HepG2 (cell line): ENCODE measurements around the gene CEP131. TPM values are rescaled to one million over a fixed set of nuclear protein-coding genes. Genes with fewer than 3 reads are reported as not detected.

ENCODE experiments used
- CEBPB ChIP-seq: IDR thresholded peaks from 2 replicates; pipeline ENCODE4 v1.6.1; 2011; ENCODE audit warnings: low read depth, low read length, improper control_type of control experiment, borderline replicate concordance
- IRF2 ChIP-seq: IDR thresholded peaks from 2 replicates; pipeline ENCODE4 v1.6.1; 2018; ENCODE audit warnings: missing genetic modification reagents, missing compliant biosample characterization
- IRX3 ChIP-seq: sonication (generic); formaldehyde crosslinking; IDR thresholded peaks from 2 replicates; pipeline ENCODE4 v1.8.1; 2023; ENCODE audit warnings: mild to moderate bottlenecking, low read depth, missing genetic modification reagents, borderline replicate concordance
- KLF12 ChIP-seq: sonication (generic); formaldehyde crosslinking; IDR thresholded peaks from 2 replicates; pipeline ENCODE4 v1.4.0; 2020; ENCODE audit warnings: missing genetic modification reagents, borderline replicate concordance
- KMT2A ChIP-seq: sonication (generic); formaldehyde crosslinking; IDR thresholded peaks from 2 replicates; pipeline ENCODE4 v1.4.0; 2020; ENCODE audit warnings: missing genetic modification reagents
- MAF1 ChIP-seq: sonication (generic); formaldehyde crosslinking; IDR thresholded peaks from 2 replicates; pipeline ENCODE4 v1.5.0; 2020; ENCODE audit warnings: missing genetic modification reagents, borderline replicate concordance
- MAFG ChIP-seq: sonication (generic); formaldehyde crosslinking; IDR thresholded peaks from 2 replicates; pipeline ENCODE4 v1.5.1; 2020; ENCODE audit warnings: mild to moderate bottlenecking, missing genetic modification reagents
- RBAK ChIP-seq: sonication (generic); formaldehyde crosslinking; IDR thresholded peaks from 2 replicates; pipeline ENCODE4 v1.5.1; 2020; ENCODE audit warnings: mild to moderate bottlenecking, missing genetic modification reagents
- SAP130 ChIP-seq: IDR thresholded peaks from 2 replicates; pipeline ENCODE4 v1.6.1; 2016; ENCODE audit warnings: low read depth
- SIN3B ChIP-seq: fragments of 150-350 bp; IDR thresholded peaks from 2 replicates; pipeline ENCODE4 v1.6.1; 2014; ENCODE audit warnings: low read length
- TEAD2 ChIP-seq: sonication (generic); formaldehyde crosslinking; IDR thresholded peaks from 2 replicates; pipeline ENCODE4 v1.9.0; 2021; ENCODE audit warnings: missing genetic modification reagents
- TP53 ChIP-seq: sonication (generic); formaldehyde crosslinking; conservative IDR thresholded peaks from 2 replicates; pipeline ENCODE4 v1.4.0; 2020; ENCODE audit warnings: missing genetic modification reagents
- U2AF1 ChIP-seq: fragments of 200-400 bp; formaldehyde crosslinking; optimal IDR thresholded peaks from 2 replicates; pipeline ENCODE3; 2017; ENCODE audit warnings: mild to moderate bottlenecking, low read depth, low read length
- ZNF101 ChIP-seq: sonication (generic); formaldehyde crosslinking; IDR thresholded peaks from 2 replicates; pipeline ENCODE4 v1.4.0; 2020; ENCODE audit warnings: mild to moderate bottlenecking, low read depth, missing genetic modification reagents, borderline replicate concordance
- ZNF251 ChIP-seq: sonication (generic); formaldehyde crosslinking; IDR thresholded peaks from 2 replicates; pipeline ENCODE4 v1.9.0; 2021; ENCODE audit warnings: mild to moderate bottlenecking, missing genetic modification reagents
- ZNF317 ChIP-seq: sonication (generic); formaldehyde crosslinking; IDR thresholded peaks from 2 replicates; pipeline ENCODE4 v1.5.0; 2020; ENCODE audit warnings: mild to moderate bottlenecking, missing genetic modification reagents
- polyA plus RNA-seq, 8 experiments: library from polyadenylated mRNA; depleted of rRNA in 3 of 8; stranded (reverse) in 7 of 8; unstranded in 1 of 8; fragments of >200 nt; fragmentation: Illumina TruSeq in 4 of 8; extraction: Trizol in 4 of 8; gene quantifications; 2 replicates each; pipeline versions ENCODE4 v1.2.1 to v1.2.3, GENCODE V29; 2011 to 2016; ENCODE audit warnings: low read depth in 4 of 8, missing spikeins in 1 of 8, mixed read lengths in 1 of 8; ENCODE audit not compliant: insufficient read depth in 1 of 8
- total RNA-seq, 5 experiments: library from RNA; depleted of rRNA; stranded (reverse); fragments of >200 nt; fragmentation: Illumina TruSeq; extraction: Trizol; gene quantifications; 2 replicates each; pipeline ENCODE4 v1.2.3, GENCODE V29; 2016; ENCODE audit warnings: low read depth in 1 of 5
- TF ChIP-seq, protein P1 (sequence below): sonication (generic); formaldehyde crosslinking; IDR thresholded peaks from 2 replicates; pipeline ENCODE4 v1.5.1; 2020; ENCODE audit warnings: mild to moderate bottlenecking, missing genetic modification reagents
- TF ChIP-seq, protein P2 (sequence below): sonication (generic); formaldehyde crosslinking; IDR thresholded peaks from 2 replicates; pipeline ENCODE4 v1.4.0; 2020; ENCODE audit warnings: missing genetic modification reagents, mild to moderate bottlenecking, borderline replicate concordance
- TF ChIP-seq, protein P3 (sequence below): IDR thresholded peaks from 2 replicates; pipeline ENCODE4 v1.6.1; 2016
- TF ChIP-seq, protein P4 (sequence below): sonication (generic); formaldehyde crosslinking; IDR thresholded peaks from 2 replicates; pipeline ENCODE4 v1.4.0; 2020; ENCODE audit warnings: mild to moderate bottlenecking, missing genetic modification reagents

The CEP131 gene
- total and polyA plus RNA-seq, 2 of the 13 experiments (the other 11 are each of a cell fraction or from before 2014, with no cell fraction given), result 5.0 to 16.8 TPM

DNA sequence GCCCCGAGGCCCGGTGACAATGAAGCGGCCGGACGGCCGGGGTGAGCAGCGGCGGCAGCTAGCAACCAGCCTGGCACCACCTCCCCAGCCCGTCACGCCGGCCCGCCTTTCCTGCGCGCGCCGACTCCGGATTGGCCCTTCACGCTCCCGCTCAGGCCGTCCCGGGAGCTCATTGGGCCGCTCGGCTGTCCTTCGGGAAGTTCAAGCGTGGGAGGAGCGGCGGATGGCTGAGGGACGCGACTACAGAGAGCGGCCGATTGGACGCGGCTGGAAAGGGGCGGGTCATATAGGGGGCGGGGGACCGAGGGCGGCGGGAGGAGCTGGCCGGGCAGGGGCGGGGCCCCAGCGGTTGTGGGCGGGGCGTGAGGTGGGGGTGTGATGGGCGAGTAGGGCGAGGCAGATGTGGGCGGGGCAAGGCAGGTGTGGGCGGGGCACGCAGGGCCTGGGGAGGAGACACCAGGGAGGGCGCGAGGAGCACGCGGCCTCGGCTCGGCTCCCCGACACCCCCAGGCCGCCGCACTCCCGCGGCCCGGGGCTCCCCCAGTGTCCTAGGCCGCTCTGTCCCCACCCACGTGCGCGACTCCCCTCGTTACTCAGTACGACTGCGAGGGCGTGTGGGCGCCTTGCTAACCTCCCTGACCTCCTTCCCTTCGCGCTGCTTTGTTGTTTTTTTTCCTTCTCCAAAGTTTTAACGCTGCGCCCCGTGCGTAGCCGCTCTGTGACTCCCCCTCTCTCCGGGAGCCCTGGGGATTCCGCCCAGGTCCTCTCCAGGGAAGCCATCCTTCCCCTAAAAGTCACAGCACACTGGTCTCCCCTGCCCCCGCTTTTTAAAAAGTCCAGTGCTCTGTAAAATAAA is at the start of gene CEP131 (continued):
- 0 out of 2 replicates have a peak, but pooled peaks have one; percentile 54 for TF ChIP-seq RBAK
- TF ChIP-seq, protein P1, sequence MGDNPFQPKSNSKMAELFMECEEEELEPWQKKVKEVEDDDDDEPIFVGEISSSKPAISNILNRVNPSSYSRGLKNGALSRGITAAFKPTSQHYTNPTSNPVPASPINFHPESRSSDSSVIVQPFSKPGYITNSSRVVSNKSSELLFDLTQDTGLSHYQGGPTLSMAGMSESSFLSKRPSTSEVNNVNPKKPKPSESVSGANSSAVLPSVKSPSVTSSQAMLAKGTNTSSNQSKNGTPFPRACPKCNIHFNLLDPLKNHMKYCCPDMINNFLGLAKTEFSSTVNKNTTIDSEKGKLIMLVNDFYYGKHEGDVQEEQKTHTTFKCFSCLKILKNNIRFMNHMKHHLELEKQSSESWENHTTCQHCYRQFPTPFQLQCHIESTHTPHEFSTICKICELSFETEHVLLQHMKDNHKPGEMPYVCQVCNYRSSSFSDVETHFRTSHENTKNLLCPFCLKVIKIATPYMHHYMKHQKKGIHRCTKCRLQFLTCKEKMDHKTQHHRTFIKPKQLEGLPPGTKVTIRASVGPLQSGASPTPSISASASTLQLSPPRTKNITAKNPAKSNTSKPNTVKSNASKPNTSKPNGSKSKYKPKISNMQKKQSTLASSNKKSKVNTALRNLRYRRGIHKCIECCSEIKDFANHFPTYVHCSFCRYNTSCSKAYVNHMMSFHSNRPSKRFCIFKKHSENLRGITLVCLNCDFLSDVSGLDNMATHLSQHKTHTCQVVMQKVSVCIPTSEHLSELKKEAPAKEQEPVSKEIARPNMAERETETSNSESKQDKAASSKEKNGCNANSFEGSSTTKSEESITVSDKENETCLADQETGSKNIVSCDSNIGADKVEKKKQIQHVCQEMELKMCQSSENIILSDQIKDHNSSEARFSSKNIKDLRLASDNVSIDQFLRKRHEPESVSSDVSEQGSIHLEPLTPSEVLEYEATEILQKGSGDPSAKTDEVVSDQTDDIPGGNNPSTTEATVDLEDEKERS (CRISPR knock-in tag), result peak; percentile 65; the same call in 1 of the 2 replicates
- TF ChIP-seq, protein P2, sequence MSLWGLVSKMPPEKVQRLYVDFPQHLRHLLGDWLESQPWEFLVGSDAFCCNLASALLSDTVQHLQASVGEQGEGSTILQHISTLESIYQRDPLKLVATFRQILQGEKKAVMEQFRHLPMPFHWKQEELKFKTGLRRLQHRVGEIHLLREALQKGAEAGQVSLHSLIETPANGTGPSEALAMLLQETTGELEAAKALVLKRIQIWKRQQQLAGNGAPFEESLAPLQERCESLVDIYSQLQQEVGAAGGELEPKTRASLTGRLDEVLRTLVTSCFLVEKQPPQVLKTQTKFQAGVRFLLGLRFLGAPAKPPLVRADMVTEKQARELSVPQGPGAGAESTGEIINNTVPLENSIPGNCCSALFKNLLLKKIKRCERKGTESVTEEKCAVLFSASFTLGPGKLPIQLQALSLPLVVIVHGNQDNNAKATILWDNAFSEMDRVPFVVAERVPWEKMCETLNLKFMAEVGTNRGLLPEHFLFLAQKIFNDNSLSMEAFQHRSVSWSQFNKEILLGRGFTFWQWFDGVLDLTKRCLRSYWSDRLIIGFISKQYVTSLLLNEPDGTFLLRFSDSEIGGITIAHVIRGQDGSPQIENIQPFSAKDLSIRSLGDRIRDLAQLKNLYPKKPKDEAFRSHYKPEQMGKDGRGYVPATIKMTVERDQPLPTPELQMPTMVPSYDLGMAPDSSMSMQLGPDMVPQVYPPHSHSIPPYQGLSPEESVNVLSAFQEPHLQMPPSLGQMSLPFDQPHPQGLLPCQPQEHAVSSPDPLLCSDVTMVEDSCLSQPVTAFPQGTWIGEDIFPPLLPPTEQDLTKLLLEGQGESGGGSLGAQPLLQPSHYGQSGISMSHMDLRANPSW (CRISPR knock-in tag), result no peak
- peak; percentile 72; the same call in 1 of the 2 replicates for TF ChIP-seq KLF12 (CRISPR knock-in tag)
- no peak for TF ChIP-seq TP53 (CRISPR knock-in tag)
- peak; percentile 78; the same call in 1 of the 2 replicates for TF ChIP-seq ZNF317 (CRISPR knock-in tag)
- 0 out of 2 replicates have a peak, but pooled peaks have one; percentile 12 for TF ChIP-seq KMT2A (CRISPR knock-in tag)
- TF ChIP-seq IRX3, result peak; percentile 93
- no peak for TF ChIP-seq ZNF101 (CRISPR knock-in tag)
- TF ChIP-seq ZNF251 (CRISPR knock-in tag), result no peak
- no peak for TF ChIP-seq CEBPB
- TF ChIP-seq TEAD2 (CRISPR knock-in tag), result no peak
- 0 out of 2 replicates have a peak, but pooled peaks have one; percentile 8 for TF ChIP-seq MAF1
- TF ChIP-seq MAFG (CRISPR knock-in tag), result no peak
- TF ChIP-seq SAP130 (CRISPR knock-in tag), result peak; percentile 79
- TF ChIP-seq, protein P3, sequence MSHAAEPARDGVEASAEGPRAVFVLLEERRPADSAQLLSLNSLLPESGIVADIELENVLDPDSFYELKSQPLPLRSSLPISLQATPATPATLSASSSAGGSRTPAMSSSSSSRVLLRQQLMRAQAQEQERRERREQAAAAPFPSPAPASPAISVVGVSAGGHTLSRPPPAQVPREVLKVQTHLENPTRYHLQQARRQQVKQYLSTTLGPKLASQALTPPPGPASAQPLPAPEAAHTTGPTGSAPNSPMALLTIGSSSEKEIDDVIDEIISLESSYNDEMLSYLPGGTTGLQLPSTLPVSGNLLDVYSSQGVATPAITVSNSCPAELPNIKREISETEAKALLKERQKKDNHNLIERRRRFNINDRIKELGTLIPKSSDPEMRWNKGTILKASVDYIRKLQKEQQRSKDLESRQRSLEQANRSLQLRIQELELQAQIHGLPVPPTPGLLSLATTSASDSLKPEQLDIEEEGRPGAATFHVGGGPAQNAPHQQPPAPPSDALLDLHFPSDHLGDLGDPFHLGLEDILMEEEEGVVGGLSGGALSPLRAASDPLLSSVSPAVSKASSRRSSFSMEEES (CRISPR knock-in tag), result no peak
- no peak for TF ChIP-seq SIN3B
- TF ChIP-seq, protein P4, sequence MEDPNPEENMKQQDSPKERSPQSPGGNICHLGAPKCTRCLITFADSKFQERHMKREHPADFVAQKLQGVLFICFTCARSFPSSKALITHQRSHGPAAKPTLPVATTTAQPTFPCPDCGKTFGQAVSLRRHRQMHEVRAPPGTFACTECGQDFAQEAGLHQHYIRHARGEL (CRISPR knock-in tag), result peak; percentile 50; the same call in 1 of the 2 replicates
- no peak for TF ChIP-seq IRF2
- no peak for TF ChIP-seq U2AF1
